SK-N-MC (cell line): Measurements from ENCODE around the gene ZNF341.

ENCODE experiments used
- DNase-seq: peaks from one replicate; pipeline ENCODE4 v3.0.0-alpha.2; 2011; ENCODE audit warnings: low read depth, low spot score
- H3K27ac ChIP-seq: fragments of 200-600 bp; sonication (generic); 2 replicates; pipeline ENCODE4 v1.5.1; 2016; ENCODE audit warnings: mixed run types
- H3K36me3 ChIP-seq: fragments of 200-600 bp; sonication (generic); 2 replicates; pipeline ENCODE4 v1.6.1; 2017; ENCODE audit warnings: antibody characterized with exemption, low read length, mixed read lengths; ENCODE audit not compliant: insufficient read depth
- H3K4me3 ChIP-seq: fragments of 200-600 bp; sonication (generic); 2 replicates; pipeline ENCODE4 v1.5.1; 2016
- H3K9ac ChIP-seq: fragments of 200-600 bp; sonication (generic); 2 replicates; pipeline ENCODE4 v1.8.0; 2017; ENCODE audit warnings: mixed run types, mixed read lengths; ENCODE audit not compliant: insufficient read length
- H3K9me3 ChIP-seq: fragments of 200-600 bp; sonication (generic); 2 replicates; pipeline ENCODE4 v1.6.1; 2017; ENCODE audit warnings: low read depth, mild to moderate bottlenecking, antibody characterized with exemption, low read length, moderate library complexity, mixed read lengths
- EZH2 ChIP-seq: fragments of 200-600 bp; sonication (generic); IDR thresholded peaks from one replicate; pipeline ENCODE4 v1.6.1; 2017; ENCODE audit warnings: antibody characterized with exemption
- FOXP2 ChIP-seq: optimal IDR thresholded peaks from 2 replicates; pipeline ENCODE3; 2011; ENCODE audit warnings: mild to moderate bottlenecking, moderate library complexity; ENCODE audit not compliant: insufficient read depth; ENCODE audit errors: extremely low read length, control extremely low read depth
- POLR2AphosphoS5 ChIP-seq: IDR thresholded peaks from 2 replicates; pipeline ENCODE4 v1.6.1; 2012; ENCODE audit warnings: mild to moderate bottlenecking, low read depth, low read length, borderline replicate concordance

The ZNF341 gene

DNA sequence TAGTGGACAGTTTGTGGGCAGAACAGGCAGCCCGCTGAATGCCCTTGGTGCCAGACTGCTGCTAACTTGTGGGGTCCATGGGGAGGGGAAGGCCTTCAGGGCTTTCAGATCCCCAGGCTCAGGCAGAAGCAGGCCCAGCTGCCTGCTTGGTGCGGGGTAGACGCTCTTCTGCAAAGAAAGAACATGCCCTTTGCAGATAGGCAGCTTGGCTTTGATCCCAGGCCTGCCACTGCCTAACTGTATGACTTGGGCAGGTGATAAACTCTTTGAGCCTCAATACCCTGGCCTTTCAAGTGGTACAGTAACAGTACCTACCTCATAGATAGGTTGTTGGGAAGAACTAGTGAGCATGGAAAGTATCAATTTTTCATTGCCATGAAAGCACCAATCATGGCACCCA is 107.8 kb downstream of the ZNF341 start:
- H3K4me3 ChIP-seq, result no peak overlapping the region
- peaks cover 3% of the 10 kb centered on the region; the same call in 1 of the 2 replicates for H3K36me3 ChIP-seq
- H3K9ac ChIP-seq, result no peak overlapping the region
- no peak for DNase-seq
- no peaks in the 10 kb centered on the region for H3K9me3 ChIP-seq
- no peak overlapping the region for H3K27ac ChIP-seq
- TF ChIP-seq POLR2AphosphoS5, result no peak

DNA sequence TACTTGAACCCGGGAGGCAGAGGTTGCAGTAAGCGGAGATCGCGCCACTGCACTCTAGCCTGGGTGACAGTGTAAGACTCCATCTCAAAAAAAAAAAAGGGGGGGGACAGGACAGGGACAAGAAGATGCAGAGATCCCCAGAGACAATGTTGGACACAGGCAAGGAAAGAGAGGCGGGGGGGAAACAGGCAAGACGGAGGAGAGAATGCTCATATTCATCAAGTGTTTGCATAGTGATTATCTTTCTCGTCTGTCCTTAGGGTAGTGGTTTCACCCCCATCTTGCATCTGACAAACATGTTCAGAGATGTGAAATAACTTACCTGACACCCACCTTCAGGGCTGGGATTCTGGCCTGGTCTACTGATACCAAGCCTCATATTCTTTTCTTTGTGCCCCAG is 108.4 kb downstream of the ZNF341 start:
- TF ChIP-seq EZH2 (no peak), FOXP2 (no peak), POLR2AphosphoS5 (no peak)
- no peak for DNase-seq
- H3K9ac ChIP-seq, result no peak overlapping the region
- no peak overlapping the region for H3K4me3 ChIP-seq
- H3K27ac ChIP-seq, result no peak overlapping the region
- no peaks in the 10 kb centered on the region for H3K9me3 ChIP-seq
- H3K36me3 ChIP-seq, result peaks cover 2% of the 10 kb centered on the region; the same call in 1 of the 2 replicates

DNA sequence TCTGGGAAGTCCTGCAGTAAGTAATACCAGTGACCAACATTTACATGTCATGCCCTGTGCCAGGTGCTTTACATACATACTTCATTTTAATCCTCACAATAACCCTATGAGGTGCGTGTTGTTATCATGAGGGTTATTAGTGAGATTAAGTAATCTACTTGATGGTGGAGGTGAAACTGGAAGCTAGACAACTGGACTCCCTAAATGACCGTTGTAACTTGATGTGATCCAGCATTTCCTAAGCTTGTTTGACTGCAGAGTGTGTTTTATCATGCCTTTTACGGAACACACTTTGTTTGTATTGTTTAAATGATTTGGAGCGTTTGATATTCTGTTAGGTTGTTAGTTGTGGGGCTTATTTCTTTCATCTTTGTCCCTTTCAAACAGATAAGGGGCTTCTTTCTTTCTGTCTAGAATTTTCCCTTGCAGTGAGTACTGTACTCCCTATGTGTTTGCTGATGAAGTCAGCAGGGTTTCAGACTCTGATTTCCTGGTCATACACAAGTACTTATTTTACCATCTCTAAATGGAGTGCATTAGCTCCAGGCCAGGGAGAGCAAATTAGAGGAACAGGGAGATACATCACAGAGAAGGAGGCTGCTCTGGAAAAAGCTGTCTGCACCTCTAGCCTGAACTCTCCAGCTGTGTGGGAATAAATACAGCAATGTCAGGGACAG is 109.1 kb downstream of the ZNF341 start:
- DNase-seq, result no peak

DNA sequence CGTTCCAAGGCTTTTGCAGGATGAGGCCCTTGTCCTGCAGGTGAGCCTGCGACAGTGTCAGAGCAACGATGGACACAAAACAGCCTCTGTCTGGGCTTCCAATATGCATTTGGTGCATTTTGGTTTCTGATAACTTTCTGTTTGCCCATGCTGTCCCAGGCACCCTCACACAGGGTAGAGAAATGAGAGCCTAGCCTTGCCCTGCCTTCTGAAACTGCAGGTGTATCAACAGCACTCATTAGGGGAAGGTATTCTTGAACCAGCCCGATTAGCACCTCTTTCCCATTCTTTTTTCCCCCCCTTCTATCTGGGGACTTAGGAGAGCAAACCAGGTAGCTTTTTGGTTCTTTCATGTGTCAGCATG is 109.6 kb downstream of the ZNF341 start:
- no peak for DNase-seq
- no peak overlapping the region for H3K27ac ChIP-seq

More for the DNA sequence above, 109.1 kb downstream of the ZNF341 start:
- H3K36me3 ChIP-seq, result no peaks in the 10 kb centered on the region
- no peak overlapping the region for H3K27ac ChIP-seq
- TF ChIP-seq FOXP2, result no peak
- TF ChIP-seq POLR2AphosphoS5, result no peak
- no peak for TF ChIP-seq EZH2
- no peaks in the 10 kb centered on the region for H3K9me3 ChIP-seq
- no peak overlapping the region for H3K9ac ChIP-seq
- H3K4me3 ChIP-seq, result no peak overlapping the region

More for the DNA sequence above, 109.6 kb downstream of the ZNF341 start:
- H3K4me3 ChIP-seq, result no peak overlapping the region
- no peaks in the 10 kb centered on the region for H3K36me3 ChIP-seq
- TF ChIP-seq POLR2AphosphoS5, result no peak
- TF ChIP-seq FOXP2, result no peak
- no peak for TF ChIP-seq EZH2
- no peak overlapping the region for H3K9ac ChIP-seq
- no peaks in the 10 kb centered on the region for H3K9me3 ChIP-seq
